Fibroblast of mammary gland (primary cell): Measurements from ENCODE around the gene ELF5.

ENCODE experiments used
- DNase-seq: peaks from one replicate; pipeline ENCODE4 v3.0.0-alpha.2; 2010; ENCODE audit warnings: low read depth
- H3K4me3 ChIP-seq: 2 replicates; pipeline ENCODE4 v1.5.1; 2011; ENCODE audit warnings: low read depth, mild to moderate bottlenecking, low read length, moderate library complexity; ENCODE audit not compliant: control insufficient read depth
- TF ChIP-seq, protein P1 (sequence below): conservative IDR thresholded peaks from 2 replicates; pipeline ENCODE4 v1.5.1; 2011; ENCODE audit warnings: low read depth, low read length, inconsistent platforms; ENCODE audit not compliant: control insufficient read depth, insufficient read depth

The ELF5 gene

DNA sequence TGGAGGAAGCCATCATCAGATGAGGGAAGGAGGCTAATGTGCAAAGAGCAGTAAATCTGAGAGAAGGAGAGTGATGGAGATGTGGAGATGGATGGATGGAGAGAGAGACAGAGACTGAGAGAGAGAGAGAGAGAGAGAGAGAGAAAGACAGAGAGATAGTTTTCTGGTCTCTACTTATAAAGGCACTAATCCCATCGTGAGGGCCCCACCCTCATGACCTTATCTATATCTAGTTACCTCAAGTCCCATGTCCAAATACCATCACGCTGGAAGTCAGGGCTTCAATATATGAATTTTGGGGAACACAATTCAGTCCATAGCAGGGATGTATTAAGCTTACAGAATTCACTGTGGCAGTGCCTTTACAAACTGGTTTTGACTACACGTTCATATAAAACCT lies 21.2 kb upstream of the ELF5 start:
- TF ChIP-seq, protein P1, sequence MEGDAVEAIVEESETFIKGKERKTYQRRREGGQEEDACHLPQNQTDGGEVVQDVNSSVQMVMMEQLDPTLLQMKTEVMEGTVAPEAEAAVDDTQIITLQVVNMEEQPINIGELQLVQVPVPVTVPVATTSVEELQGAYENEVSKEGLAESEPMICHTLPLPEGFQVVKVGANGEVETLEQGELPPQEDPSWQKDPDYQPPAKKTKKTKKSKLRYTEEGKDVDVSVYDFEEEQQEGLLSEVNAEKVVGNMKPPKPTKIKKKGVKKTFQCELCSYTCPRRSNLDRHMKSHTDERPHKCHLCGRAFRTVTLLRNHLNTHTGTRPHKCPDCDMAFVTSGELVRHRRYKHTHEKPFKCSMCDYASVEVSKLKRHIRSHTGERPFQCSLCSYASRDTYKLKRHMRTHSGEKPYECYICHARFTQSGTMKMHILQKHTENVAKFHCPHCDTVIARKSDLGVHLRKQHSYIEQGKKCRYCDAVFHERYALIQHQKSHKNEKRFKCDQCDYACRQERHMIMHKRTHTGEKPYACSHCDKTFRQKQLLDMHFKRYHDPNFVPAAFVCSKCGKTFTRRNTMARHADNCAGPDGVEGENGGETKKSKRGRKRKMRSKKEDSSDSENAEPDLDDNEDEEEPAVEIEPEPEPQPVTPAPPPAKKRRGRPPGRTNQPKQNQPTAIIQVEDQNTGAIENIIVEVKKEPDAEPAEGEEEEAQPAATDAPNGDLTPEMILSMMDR, result no peak
- H3K4me3 ChIP-seq, result no peak overlapping the region
- no peak for DNase-seq

DNA sequence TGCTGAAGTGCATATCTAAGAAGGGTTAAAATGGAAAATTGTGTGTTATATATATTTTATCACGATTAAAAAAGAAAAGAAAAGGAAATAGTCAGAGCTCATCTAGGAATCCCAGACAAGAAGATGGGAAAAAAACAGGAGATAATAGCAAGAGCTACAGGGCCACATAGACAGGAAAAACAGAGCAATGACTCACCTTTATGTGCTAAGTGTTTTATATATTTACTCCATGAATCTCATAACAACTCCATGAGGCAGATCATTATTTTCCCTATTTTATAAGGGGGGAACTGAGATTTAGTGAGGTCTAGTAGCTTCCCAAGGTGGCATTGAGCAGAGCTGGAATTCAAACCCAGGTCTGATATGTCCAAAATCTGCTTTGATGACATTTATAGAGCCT lies 18.1 kb upstream of the ELF5 start:
- TF ChIP-seq, protein P1, result no peak
- H3K4me3 ChIP-seq, result no peak overlapping the region
- no peak for DNase-seq

DNA sequence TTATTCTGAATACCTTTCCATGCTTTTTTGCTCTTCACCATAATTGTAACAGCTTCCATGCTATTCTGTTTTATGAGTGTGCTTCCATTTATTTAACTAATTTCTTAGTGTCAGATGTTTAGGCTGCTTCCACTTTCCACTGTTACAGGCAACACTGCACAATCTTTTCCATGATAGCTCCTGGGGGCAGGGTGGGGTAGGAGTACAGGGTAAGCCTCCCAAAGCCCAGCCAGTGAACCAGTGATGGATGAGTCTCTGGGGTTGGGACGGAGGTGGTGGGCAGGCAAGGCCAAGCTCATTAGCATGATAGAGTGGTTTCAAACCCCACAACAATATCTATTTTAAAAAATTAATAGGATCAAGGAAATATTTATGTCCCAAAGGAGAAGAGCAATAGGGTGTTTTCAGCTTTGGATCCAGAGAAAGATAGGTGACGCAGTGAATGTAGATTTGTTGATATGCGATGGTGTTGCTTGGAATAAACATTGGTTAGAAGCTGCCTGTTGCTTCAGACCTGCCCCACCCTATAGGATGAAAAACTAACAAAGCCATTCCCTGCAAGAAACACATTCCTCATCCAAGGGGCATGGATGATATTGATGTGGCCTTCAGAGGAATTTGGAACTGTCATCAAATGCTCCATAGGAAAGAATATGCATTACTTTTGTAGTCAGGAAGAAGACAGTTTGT lies 17.1 kb upstream of the ELF5 start:
- TF ChIP-seq, protein P1, result no peak
- DNase-seq, result no peak
- no peak overlapping the region for H3K4me3 ChIP-seq

DNA sequence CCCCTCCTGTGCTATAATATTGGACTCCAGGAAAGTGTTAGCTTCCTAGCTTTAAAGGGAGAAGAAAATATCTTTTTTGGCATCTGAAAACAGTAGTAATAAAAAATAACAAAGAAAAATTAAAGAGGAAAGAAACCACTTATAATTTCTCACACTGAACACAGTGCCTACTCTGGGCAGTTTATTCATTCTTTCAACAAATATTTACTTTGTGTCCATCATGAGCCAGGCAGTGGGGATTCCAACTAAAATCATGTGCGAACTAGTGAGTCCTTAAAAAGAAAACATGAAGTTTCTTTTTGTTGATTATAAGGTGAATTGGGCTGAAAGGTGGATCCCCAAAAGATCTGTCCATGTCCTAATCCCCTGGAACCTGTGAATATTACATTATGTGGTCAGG lies 16.0 kb upstream of the ELF5 start:
- no peak overlapping the region for H3K4me3 ChIP-seq
- TF ChIP-seq, protein P1, result no peak
- no peak for DNase-seq

DNA sequence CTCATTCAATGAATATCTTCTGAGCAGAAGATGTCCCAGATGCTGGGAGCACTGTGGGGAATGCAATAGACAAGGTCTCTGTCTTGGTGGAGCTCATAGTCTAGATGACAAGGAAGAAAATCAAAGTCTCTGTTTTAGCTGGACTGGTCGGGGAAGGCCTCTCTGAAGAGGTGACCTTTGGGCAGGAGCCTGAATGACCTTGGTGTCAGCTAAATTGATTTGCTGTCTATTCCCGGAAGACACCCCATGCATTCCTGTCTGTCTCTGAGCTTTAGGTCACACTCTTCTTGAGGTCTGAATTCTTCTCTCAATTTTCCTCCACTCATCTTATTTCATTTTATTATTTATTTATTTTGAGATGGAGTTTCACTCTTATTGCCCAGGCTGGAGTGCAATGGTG lies 14.5 kb upstream of the ELF5 start:
- DNase-seq, result no peak
- H3K4me3 ChIP-seq, result no peak overlapping the region
- TF ChIP-seq, protein P1, result no peak

DNA sequence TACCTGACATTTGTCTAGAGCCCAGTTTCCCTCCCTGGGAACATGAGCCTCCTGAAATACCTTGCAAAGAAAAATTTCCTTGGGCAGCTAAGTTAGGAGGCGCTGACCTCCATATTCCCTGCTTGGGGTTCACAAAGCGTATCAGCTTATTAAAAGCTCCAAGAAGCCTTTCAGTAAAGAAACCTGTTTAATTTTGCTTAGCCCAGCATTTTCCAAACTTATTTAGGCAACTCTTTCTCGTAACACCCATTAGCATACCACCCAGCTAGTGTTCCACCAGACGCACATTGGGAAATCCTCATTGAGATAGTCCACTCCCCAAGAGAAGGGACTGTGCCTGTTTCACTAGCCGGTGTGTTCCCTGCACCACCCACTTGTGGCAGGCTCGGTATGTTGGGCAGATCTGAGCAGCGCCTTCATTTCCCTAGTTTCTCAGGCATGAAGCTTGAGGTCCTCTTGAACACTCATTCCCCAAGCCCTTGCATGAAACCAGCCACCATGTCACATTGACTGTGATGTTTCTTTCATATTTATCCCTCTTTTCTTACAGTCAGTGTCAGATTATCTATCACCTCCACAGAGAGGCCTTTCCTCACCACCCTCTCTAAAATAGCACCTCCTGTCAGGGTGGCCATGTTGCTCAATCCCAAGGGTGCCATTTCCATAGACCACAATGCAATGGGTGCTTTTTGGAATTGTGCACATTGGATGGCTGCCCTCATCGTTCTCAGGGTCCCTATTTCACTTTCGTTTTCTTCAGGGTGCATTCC lies 12.5 kb upstream of the ELF5 start:
- no peak overlapping the region for H3K4me3 ChIP-seq
- no peak for DNase-seq
- TF ChIP-seq, protein P1, result no peak
